ENCODE data around the gene BAZ2B. TPM values are rescaled to one million over a fixed set of nuclear protein-coding genes. Genes with fewer than 3 reads are reported as not detected.
A peak's percentile ranks its signal among the peaks of the same experiment; 100 is the strongest.

BAZ2B gene
- total and polyA plus RNA-seq, 2 of the 13 experiments (the other 11 are each of a cell fraction or from before 2014, with no cell fraction given): 14.0 to 15.1 TPM

- POLR2A ChIA-PET: no interaction called here
- FAIRE-seq: no peak
- TF ChIP-seq ZBTB38 (CRISPR knock-in tag; IDR thresholded peaks at IDR 0.05) (peak; percentile 23; the same call in 1 of the 2 replicates), MBNL3 (CRISPR knock-in tag; conservative IDR thresholded peaks at IDR 0.05) (no peak)
- CTCF ChIA-PET (ENCODE audit: low intra/inter-chr PET ratio, low total read pairs): no interaction called here
- no peak overlapping the region for H2AFZ ChIP-seq (ENCODE audit: low read length)
- no peak overlapping the region for H3K4me3 ChIP-seq (replicated peaks in 1 of 3; ENCODE audit: insufficient read depth in 1 of 3, low read depth in 2 of 3, low read length in 3 of 3)
- H3K27ac ChIP-seq (ENCODE audit: extremely low read length, insufficient read depth, low read length): no peak overlapping the region
- H4K20me1 ChIP-seq (ENCODE audit: insufficient read depth, low read length): no peaks in the 10 kb centered on the region
- H3K9ac ChIP-seq (ENCODE audit: insufficient read depth, low read depth, low read length): no peak overlapping the region
- no peak for DNase-seq (ENCODE audit: low spot score)
- no peaks in the 10 kb centered on the region for H3K27me3 ChIP-seq (ENCODE audit: control insufficient read depth in 1 of 2, insufficient read depth in 2 of 2, low read length in 2 of 2)
- intact Hi-C loops (cut with micrococcal nuclease; ENCODE audit: unreplicated experiment) (no loop called here), in situ Hi-C loops (cut with HindIII; ENCODE audit: extremely low pct_ligation_motif_present, low pct_unique_long_range_greater_than_20kb) (no loop called here)
- 87% methylated on average over 8 of the region's 8 CpGs for WGBS (ENCODE audit: low lambda C conversion rate)
- H3K36me3 ChIP-seq (replicated peaks in 1 of 2; ENCODE audit: control insufficient read depth in 1 of 2, insufficient read depth in 2 of 2, low read length in 2 of 2): no peaks in the 10 kb centered on the region
- no peaks in the 10 kb centered on the region for H3K4me1 ChIP-seq (ENCODE audit: insufficient read depth, low read length)
- no peaks in the 10 kb centered on the region for H3K9me3 ChIP-seq (ENCODE audit: low read length)
- no peak overlapping the region for H3K4me2 ChIP-seq (ENCODE audit: low read depth, low read length)
- no TSS peak for BruUV-seq (replicated peaks)
- no peak for ATAC-seq
- no peaks in the 10 kb centered on the region for H3K79me2 ChIP-seq (ENCODE audit: insufficient read depth, low read length)
These were observed 260.2 kb downstream of the BAZ2B start for GRCh38 chr2:159356053-159356554.

GRCh38 chr2:159351977-159352376 is 264.4 kb downstream of the BAZ2B start:
- Histone ChIP-seq H2AFZ (ENCODE audit: low read length) (no peak overlapping the region), H3K4me3 (replicated peaks in 1 of 3; ENCODE audit: insufficient read depth in 1 of 3, low read depth in 2 of 3, low read length in 3 of 3) (no peak overlapping the region), H3K4me2 (ENCODE audit: low read depth, low read length) (no peak overlapping the region), H3K27me3 (ENCODE audit: control insufficient read depth in 1 of 2, insufficient read depth in 2 of 2, low read length in 2 of 2) (no peaks in the 10 kb centered on the region), H3K9ac (ENCODE audit: insufficient read depth, low read depth, low read length) (no peak overlapping the region), H3K4me1 (ENCODE audit: insufficient read depth, low read length) (no peaks in the 10 kb centered on the region), H3K36me3 (replicated peaks in 1 of 2; ENCODE audit: control insufficient read depth in 1 of 2, insufficient read depth in 2 of 2, low read length in 2 of 2) (peaks cover 2 to 7% of the 10 kb centered on the region in 2 experiments), H3K27ac (ENCODE audit: extremely low read length, insufficient read depth, low read length) (no peak overlapping the region), H3K9me3 (ENCODE audit: low read length) (no peaks in the 10 kb centered on the region), H4K20me1 (ENCODE audit: insufficient read depth, low read length) (no peaks in the 10 kb centered on the region), H3K79me2 (ENCODE audit: insufficient read depth, low read length) (no peaks in the 10 kb centered on the region)
- ChIA-PET POLR2A (no interaction called here), CTCF (ENCODE audit: low intra/inter-chr PET ratio, low total read pairs) (no interaction called here)
- DNase-seq (ENCODE audit: low spot score) (no peak), ATAC-seq (no peak), FAIRE-seq (no peak)
- in situ Hi-C loops (cut with HindIII; ENCODE audit: extremely low pct_ligation_motif_present, low pct_unique_long_range_greater_than_20kb): no loop called here
- 89% methylated on average over 3 of the region's 3 CpGs for WGBS (ENCODE audit: low lambda C conversion rate)
- BruUV-seq (replicated peaks): no TSS peak
- intact Hi-C loops (cut with micrococcal nuclease; ENCODE audit: unreplicated experiment): no loop called here
- TF ChIP-seq NONO (IDR thresholded peaks at IDR 0.05) (no peak), NONO (CRISPR knock-in tag; conservative IDR thresholded peaks at IDR 0.05) (no peak), HOXA5 (CRISPR knock-in tag; IDR thresholded peaks at IDR 0.05) (no peak), TARDBP (CRISPR knock-in tag; IDR thresholded peaks at IDR 0.05) (no peak), KMT2B (CRISPR knock-in tag; IDR thresholded peaks at IDR 0.05) (no peak), ZNF367 (CRISPR knock-in tag; IDR thresholded peaks at IDR 0.05; ENCODE audit: borderline replicate concordance) (no peak), NCOA1 (CRISPR knock-in tag; IDR thresholded peaks at IDR 0.05) (no peak)
